AG10803 (cell line): ENCODE measurements around the gene ELP4.

ENCODE experiments used
- DNase-seq: peaks from one replicate; pipeline ENCODE4 v3.0.0; 2010; ENCODE audit warnings: low read depth
- H3K4me3 ChIP-seq: 2 replicates; pipeline ENCODE4 v1.5.1; 2011; ENCODE audit warnings: mild to moderate bottlenecking, low read length, control low read depth
- CTCF ChIP-seq: conservative IDR thresholded peaks from 2 replicates; pipeline ENCODE4 v1.5.1; 2011; ENCODE audit warnings: mild to moderate bottlenecking, low read length, control low read depth, inconsistent platforms

Gene ELP4

GRCh38 chr11:31827455-31828206 lies 318.1 kb downstream of the ELP4 start:
- TF ChIP-seq CTCF = no peak
- DNase-seq = no peak
- no peak overlapping the region for H3K4me3 ChIP-seq

DNA sequence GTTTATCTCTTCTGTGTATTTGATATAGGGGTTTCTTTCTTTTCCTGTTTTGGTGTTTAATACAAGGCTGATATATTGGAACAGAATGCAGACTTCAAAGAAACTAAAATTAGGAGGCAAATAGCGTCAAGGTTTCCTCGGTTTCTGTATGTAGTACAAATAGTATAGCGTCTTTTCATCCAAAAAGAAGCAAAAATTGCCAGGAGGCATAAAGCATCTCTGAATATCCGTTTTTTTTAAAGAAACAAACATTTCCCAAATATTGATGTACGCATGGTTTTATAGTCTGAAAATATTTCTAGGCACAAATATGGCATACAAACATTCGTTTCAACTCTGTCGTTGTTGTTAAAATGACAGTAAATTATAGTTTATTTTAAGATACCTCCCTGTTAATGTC lies 318.6 kb downstream of the ELP4 start:
- H3K4me3 ChIP-seq = no peak overlapping the region
- no peak for DNase-seq
- TF ChIP-seq CTCF = no peak

DNA sequence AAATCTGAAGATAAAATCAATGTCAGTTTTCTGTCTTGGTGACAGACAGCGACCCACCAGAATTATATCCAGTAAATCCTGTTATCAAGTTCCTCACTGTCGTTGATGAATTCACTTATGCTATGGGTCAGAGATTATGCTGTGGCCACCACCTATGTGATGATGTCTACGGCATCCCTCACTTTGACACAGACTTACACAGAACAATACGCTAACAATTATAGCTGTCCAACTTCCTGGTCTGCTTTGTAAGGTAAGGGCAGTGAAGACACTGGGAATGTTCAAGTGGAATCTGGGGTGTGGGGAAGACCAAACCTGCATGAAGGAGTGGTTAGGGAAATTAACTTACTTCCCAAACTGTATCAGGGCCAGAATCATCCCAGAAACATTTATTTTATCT lies 320.8 kb downstream of the ELP4 start:
- no peak for DNase-seq
- H3K4me3 ChIP-seq = no peak overlapping the region
- no peak for TF ChIP-seq CTCF

- no peak for TF ChIP-seq CTCF
- DNase-seq = no peak
- H3K4me3 ChIP-seq = no peak overlapping the region
Measured at GRCh38 chr11:31834237-31834636, 324.7 kb downstream of the ELP4 start.
